AG09319 (cell line): ENCODE data around the gene CCDC167.

Experiments
- DNase-seq: peaks from one replicate; pipeline ENCODE4 v3.0.0-alpha.2; 2010; ENCODE audit warnings: low read depth; ENCODE audit errors: extremely low read depth
- TF ChIP-seq, protein P1 (sequence below): IDR thresholded peaks from 2 replicates; pipeline ENCODE4 v1.5.1; 2011; ENCODE audit warnings: low read depth, mild to moderate bottlenecking, inconsistent platforms, low read length, moderate library complexity

The CCDC167 gene

GRCh38 chr6:37536491-37537190, 36.9 kb upstream of the CCDC167 start:
- DNase-seq = no peak

DNA sequence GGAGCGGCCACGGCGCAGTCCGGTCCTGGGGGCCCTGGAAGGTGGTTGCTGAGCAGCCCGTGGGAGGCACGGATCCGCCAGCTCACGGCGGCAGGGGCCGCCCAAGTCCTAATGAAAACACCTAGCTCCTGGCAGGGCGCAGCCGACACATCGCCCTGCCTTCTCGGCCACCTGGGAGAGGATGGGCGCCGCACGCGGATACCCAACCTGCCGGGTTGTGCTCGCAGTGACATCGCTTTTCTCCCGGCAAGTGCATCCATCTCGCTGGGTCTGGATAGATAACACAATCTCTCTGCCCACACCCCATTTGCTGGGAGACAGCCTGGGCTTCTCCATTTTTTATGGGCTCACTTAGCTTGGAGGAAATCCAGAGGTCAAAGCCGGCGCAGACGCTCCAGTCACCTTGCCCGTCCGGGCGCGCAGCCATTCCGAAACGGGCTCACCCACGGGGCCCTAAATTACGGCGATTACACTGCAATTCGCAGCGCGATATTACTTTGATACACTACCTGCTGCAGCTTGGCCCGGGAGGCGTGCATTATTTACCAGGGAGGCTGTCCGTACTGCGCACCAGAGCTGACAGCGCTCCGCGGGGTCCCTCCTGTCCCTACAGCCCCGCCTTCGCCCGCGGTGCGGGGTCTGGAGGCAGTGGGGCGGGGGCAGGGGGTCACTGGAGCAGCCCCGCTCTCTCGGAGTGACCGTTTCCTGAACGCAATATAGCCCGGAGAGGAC, 36.2 kb upstream of the CCDC167 start:
- no peak for DNase-seq
- TF ChIP-seq, protein P1, sequence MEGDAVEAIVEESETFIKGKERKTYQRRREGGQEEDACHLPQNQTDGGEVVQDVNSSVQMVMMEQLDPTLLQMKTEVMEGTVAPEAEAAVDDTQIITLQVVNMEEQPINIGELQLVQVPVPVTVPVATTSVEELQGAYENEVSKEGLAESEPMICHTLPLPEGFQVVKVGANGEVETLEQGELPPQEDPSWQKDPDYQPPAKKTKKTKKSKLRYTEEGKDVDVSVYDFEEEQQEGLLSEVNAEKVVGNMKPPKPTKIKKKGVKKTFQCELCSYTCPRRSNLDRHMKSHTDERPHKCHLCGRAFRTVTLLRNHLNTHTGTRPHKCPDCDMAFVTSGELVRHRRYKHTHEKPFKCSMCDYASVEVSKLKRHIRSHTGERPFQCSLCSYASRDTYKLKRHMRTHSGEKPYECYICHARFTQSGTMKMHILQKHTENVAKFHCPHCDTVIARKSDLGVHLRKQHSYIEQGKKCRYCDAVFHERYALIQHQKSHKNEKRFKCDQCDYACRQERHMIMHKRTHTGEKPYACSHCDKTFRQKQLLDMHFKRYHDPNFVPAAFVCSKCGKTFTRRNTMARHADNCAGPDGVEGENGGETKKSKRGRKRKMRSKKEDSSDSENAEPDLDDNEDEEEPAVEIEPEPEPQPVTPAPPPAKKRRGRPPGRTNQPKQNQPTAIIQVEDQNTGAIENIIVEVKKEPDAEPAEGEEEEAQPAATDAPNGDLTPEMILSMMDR = no peak

More at GRCh38 chr6:37536491-37537190, 36.9 kb upstream of the CCDC167 start:
- TF ChIP-seq, protein P1 = no peak

GRCh38 chr6:37535428-37535758, 35.7 kb upstream of the CCDC167 start:
- DNase-seq = no peak
- TF ChIP-seq, protein P1 = no peak

DNA sequence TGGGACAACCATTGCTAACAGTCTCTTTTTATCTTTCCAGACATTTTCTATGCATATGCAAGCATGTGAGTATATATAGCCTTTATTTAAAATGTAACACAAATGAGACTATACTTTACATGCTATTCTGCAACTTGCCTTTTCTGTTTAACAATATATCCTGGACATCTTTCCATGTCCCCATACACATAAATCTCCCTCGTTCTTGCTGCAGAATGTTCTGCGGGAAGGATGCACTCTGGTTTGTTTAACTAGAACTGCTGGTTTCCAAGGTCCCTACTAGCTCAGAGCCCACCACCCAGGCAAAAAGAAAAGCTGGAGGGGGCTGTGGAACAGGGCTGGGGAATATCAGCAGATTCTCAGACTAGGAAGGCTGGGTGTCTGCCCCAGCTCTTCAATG, 35.2 kb upstream of the CCDC167 start:
- TF ChIP-seq, protein P1 = no peak

GRCh38 chr6:37532122-37532521, 32.4 kb upstream of the CCDC167 start:
- no peak for DNase-seq

More for the DNA sequence above, 35.2 kb upstream of the CCDC167 start:
- DNase-seq = no peak

GRCh38 chr6:37531437-37532036, 31.8 kb upstream of the CCDC167 start:
- no peak for DNase-seq
- TF ChIP-seq, protein P1 = no peak

More at GRCh38 chr6:37532122-37532521, 32.4 kb upstream of the CCDC167 start:
- TF ChIP-seq, protein P1 = no peak

DNA sequence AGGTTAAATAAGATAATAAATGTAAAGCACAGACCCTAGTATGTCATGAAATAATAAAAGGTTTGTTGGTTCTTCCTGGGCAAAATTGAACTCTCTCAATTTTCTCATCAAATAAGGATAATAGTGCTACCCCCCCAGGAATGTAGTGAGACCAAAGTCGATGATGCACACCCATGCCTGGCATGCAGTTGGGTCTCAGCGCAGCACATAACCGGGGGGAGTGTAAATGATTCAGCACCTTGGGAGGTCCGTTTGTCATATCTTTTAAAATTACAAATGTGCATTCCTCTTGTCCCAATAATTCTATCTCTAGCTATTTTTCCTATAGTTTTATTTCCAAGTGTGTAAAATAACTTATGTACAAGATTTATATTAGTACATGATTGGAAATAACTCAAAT, 31.3 kb upstream of the CCDC167 start:
- TF ChIP-seq, protein P1 = no peak
- DNase-seq = no peak
